ENCODE measurements around the gene SGO2. TPM values are rescaled to one million over a fixed set of nuclear protein-coding genes. Genes with fewer than 3 reads are reported as not detected.
A peak's percentile ranks its signal among the peaks of the same experiment; 100 is the strongest.

SGO2 gene
- total and polyA plus RNA-seq, 2 of the 13 experiments (the other 11 are each of a cell fraction or from before 2014, with no cell fraction given) = 5.1 to 16.2 TPM

- TF ChIP-seq UBTF (CRISPR knock-in tag; IDR thresholded peaks at IDR 0.05) = no peak
- no peak for TF ChIP-seq ZNF704 (CRISPR knock-in tag; IDR thresholded peaks at IDR 0.05; ENCODE audit: borderline replicate concordance)
- peak; percentile 69 for TF ChIP-seq RFX1 (IDR thresholded peaks at IDR 0.05)
- no peak for TF ChIP-seq RXRA (CRISPR knock-in tag; IDR thresholded peaks at IDR 0.05)
- 0 out of 2 replicates have a peak, but pooled peaks have one; percentile 13 for TF ChIP-seq MED1 (CRISPR knock-in tag; IDR thresholded peaks at IDR 0.05)
- TF ChIP-seq NCOR1 (IDR thresholded peaks at IDR 0.05; ENCODE audit: borderline replicate concordance, low read length) = 0 out of 2 replicates have a peak, but pooled peaks have one; percentile 23
- no peak for TF ChIP-seq TSC22D2 (CRISPR knock-in tag; IDR thresholded peaks at IDR 0.05; ENCODE audit: borderline replicate concordance)
- no peak for TF ChIP-seq ZNF468 (CRISPR knock-in tag; IDR thresholded peaks at IDR 0.05)
- no peak for TF ChIP-seq HNRNPL (IDR thresholded peaks at IDR 0.05; ENCODE audit: low read depth, low read length)
- TF ChIP-seq SP5 (CRISPR knock-in tag; IDR thresholded peaks at IDR 0.05; ENCODE audit: borderline replicate concordance, low read depth) = peak; percentile 42; the same call in 1 of the 2 replicates
- TF ChIP-seq NFIC (IDR thresholded peaks at IDR 0.05; ENCODE audit: low read length) = no peak
- no peak for TF ChIP-seq REXO4 (CRISPR knock-in tag; IDR thresholded peaks at IDR 0.05; ENCODE audit: borderline replicate concordance)
- no peak for TF ChIP-seq ZNF224 (CRISPR knock-in tag; IDR thresholded peaks at IDR 0.05)
- TF ChIP-seq ZBTB1 (CRISPR knock-in tag; IDR thresholded peaks at IDR 0.05; ENCODE audit: borderline replicate concordance) = no peak
- no peak for TF ChIP-seq KAT8 (CRISPR knock-in tag; IDR thresholded peaks at IDR 0.05)
- no peak for TF ChIP-seq ZNF543 (CRISPR knock-in tag; IDR thresholded peaks at IDR 0.05)
- peak; percentile 82 for TF ChIP-seq HNF1A (IDR thresholded peaks at IDR 0.05; ENCODE audit: low read depth)
- TF ChIP-seq HNF1A (CRISPR knock-in tag; IDR thresholded peaks at IDR 0.05; ENCODE audit: borderline replicate concordance) = no peak; the same call in 1 of the 2 replicates
- no peak for TF ChIP-seq ZNF256 (CRISPR knock-in tag; conservative IDR thresholded peaks at IDR 0.05)
- peak; percentile 69; the same call in 1 of the 2 replicates for TF ChIP-seq HNF1B (CRISPR knock-in tag; IDR thresholded peaks at IDR 0.05)
- TF ChIP-seq ESRRA (CRISPR knock-in tag; IDR thresholded peaks at IDR 0.05; ENCODE audit: low read depth) = no peak
These were observed 71.0 kb downstream of the SGO2 start (continued) for GRCh38 chr2:200596774-200597570.

Data from HepG2 (cell line).